Coronary artery (tissue), 2 donors: ENCODE results near the gene TBC1D17.

Experiments
- DNase-seq: peaks from one replicate; pipeline ENCODE4 v3.0.0-alpha.2; 2017; ENCODE audit warnings: low spot score
- H3K27ac ChIP-seq, 2 donors: fragments of 200-600 bp; sonication (generic); one replicate each; pipeline ENCODE4 v1.5.1; 2016 to 2019
- H3K4me3 ChIP-seq: fragments of 200-600 bp; sonication (generic); 2 replicates; pipeline ENCODE4 v1.5.1; 2016; ENCODE audit warnings: mild to moderate bottlenecking, moderate library complexity
- CTCF ChIP-seq: fragments of 200-600 bp; sonication (generic); IDR thresholded peaks from one replicate; pipeline ENCODE4 v1.5.1; 2019; ENCODE audit warnings: antibody characterized with exemption

The TBC1D17 gene

GRCh38 chr19:49840736-49841249 lies 36.7 kb upstream of the TBC1D17 start:
- Histone ChIP-seq H3K27ac (no peak overlapping the region), H3K4me3 (no peak overlapping the region)
- TF ChIP-seq CTCF = no peak
- no peak for DNase-seq

GRCh38 chr19:49843265-49843664 lies 34.2 kb upstream of the TBC1D17 start:
- DNase-seq = no peak
- TF ChIP-seq CTCF = no peak
- Histone ChIP-seq H3K4me3 (no peak overlapping the region), H3K27ac (no peak overlapping the region)

- Histone ChIP-seq H3K4me3 (no peak overlapping the region), H3K27ac (no peak overlapping the region)
- no peak for DNase-seq
- no peak for TF ChIP-seq CTCF
These were observed 33.1 kb upstream of the TBC1D17 start for GRCh38 chr19:49844138-49845095.

- no peak overlapping the region for H3K27ac ChIP-seq
- no peak for TF ChIP-seq CTCF
- DNase-seq = no peak
- no peak overlapping the region for H3K4me3 ChIP-seq
These were observed 32.1 kb upstream of the TBC1D17 start for GRCh38 chr19:49845414-49845813.

GRCh38 chr19:49846408-49846807 lies 31.1 kb upstream of the TBC1D17 start:
- Histone ChIP-seq H3K4me3 (no peak overlapping the region), H3K27ac (no peak overlapping the region)
- no peak for TF ChIP-seq CTCF
- no peak for DNase-seq

GRCh38 chr19:49847731-49848696 lies 29.5 kb upstream of the TBC1D17 start:
- H3K27ac ChIP-seq = no peak overlapping the region
- no peak for DNase-seq

More at GRCh38 chr19:49847731-49848696, 29.5 kb upstream of the TBC1D17 start:
- H3K4me3 ChIP-seq = no peak overlapping the region
- no peak for TF ChIP-seq CTCF
